Endodermal cell (in vitro differentiated cells): Measurements from ENCODE around the gene PCYT1A. TPM values are rescaled to one million over a fixed set of nuclear protein-coding genes. Genes with fewer than 3 reads are reported as not detected.
A peak's percentile ranks its signal among the peaks of the same experiment; 100 is the strongest.

Experiments
- DNase-seq: peaks from one replicate; pipeline ENCODE4 v3.0.0-alpha.2; 2017
- H3K27ac ChIP-seq: 2 replicates; pipeline ENCODE4 v1.5.1; 2013; ENCODE audit warnings: mild to moderate bottlenecking, low read depth, low read length, moderate library complexity
- H3K27me3 ChIP-seq: 2 replicates; pipeline ENCODE4 v1.6.1; 2013; ENCODE audit warnings: mild to moderate bottlenecking, low read length, moderate library complexity; ENCODE audit not compliant: insufficient read depth, control insufficient read depth, poor library complexity, severe bottlenecking
- H3K36me3 ChIP-seq: 2 replicates; pipeline ENCODE4 v1.7.0; 2013; ENCODE audit warnings: mild to moderate bottlenecking, low read length, moderate library complexity; ENCODE audit not compliant: control insufficient read depth, insufficient read depth
- H3K4me1 ChIP-seq: one replicate; pipeline ENCODE4 v1.7.0; 2013; ENCODE audit warnings: low read length; ENCODE audit not compliant: control insufficient read depth, insufficient read depth
- H3K4me3 ChIP-seq: 2 replicates; pipeline ENCODE4 v1.5.1; 2013; ENCODE audit warnings: mild to moderate bottlenecking, low read length, moderate library complexity
- H3K9ac ChIP-seq: 2 replicates; pipeline ENCODE4 v1.6.1; 2013; ENCODE audit warnings: mild to moderate bottlenecking, low read length, moderate library complexity; ENCODE audit not compliant: poor library complexity, severe bottlenecking; ENCODE audit errors: extremely low read depth
- H3K9me3 ChIP-seq: 2 replicates; pipeline ENCODE4 v1.6.1; 2013; ENCODE audit warnings: mild to moderate bottlenecking, low read length, moderate library complexity; ENCODE audit not compliant: control insufficient read depth
- H3K27ac Mint-ChIP-seq: 2 replicates; pipeline ENCODE4 v1.8.0; 2020; ENCODE audit warnings: mixed read lengths
- H3K27me3 Mint-ChIP-seq: 2 replicates; pipeline ENCODE4 v1.8.0; 2021; ENCODE audit warnings: mild to moderate bottlenecking, mixed read lengths; ENCODE audit not compliant: insufficient read depth
- H3K36me3 Mint-ChIP-seq: 2 replicates; pipeline ENCODE4 v1.8.0; 2020; ENCODE audit warnings: low read depth, mixed read lengths
- H3K4me1 Mint-ChIP-seq: 2 replicates; pipeline ENCODE4 v1.8.0; 2020; ENCODE audit warnings: mixed read lengths
- H3K4me3 Mint-ChIP-seq: 2 replicates; pipeline ENCODE4 v1.8.0; 2020; ENCODE audit warnings: mild to moderate bottlenecking, moderate library complexity, mixed read lengths
- H3K9me3 Mint-ChIP-seq: 2 replicates; pipeline ENCODE4 v1.8.0; 2020; ENCODE audit warnings: mild to moderate bottlenecking, mixed read lengths
- WGBS, 2 experiments: methylation state at CpG; one replicate each; pipeline versions ENCODE4 v1.1.5 to v1.1.7; 2013; ENCODE audit warnings: missing lambda C conversion rate in 2 of 2, mixed read lengths in 1 of 2; ENCODE audit not compliant: insufficient coverage in 1 of 2, insufficient read length in 1 of 2; 5-methylcytosine and 5-hydroxymethylcytosine counted together
- total RNA-seq, 2 donors: library from RNA; stranded (reverse); fragmentation: NEBNext Ultra II Directional in 1 of 2; extraction: Animal tissue kit (Norgen Biotek cat#: 25700) in 1 of 2; gene quantifications; 2 replicates in 1 of 2; 3 replicates in 1 of 2; pipeline ENCODE4 v1.2.1, GENCODE V29; 2021
- TF ChIP-seq, protein P1 (sequence below): fragments of 200-600 bp; sonication (generic); conservative IDR thresholded peaks from 2 replicates; pipeline ENCODE4 v1.5.0; 2021; ENCODE audit warnings: antibody characterized with exemption, mild to moderate bottlenecking

The PCYT1A gene
- total RNA-seq, 2 donors from 2014 or later = 30.2 to 32.5 TPM

DNA sequence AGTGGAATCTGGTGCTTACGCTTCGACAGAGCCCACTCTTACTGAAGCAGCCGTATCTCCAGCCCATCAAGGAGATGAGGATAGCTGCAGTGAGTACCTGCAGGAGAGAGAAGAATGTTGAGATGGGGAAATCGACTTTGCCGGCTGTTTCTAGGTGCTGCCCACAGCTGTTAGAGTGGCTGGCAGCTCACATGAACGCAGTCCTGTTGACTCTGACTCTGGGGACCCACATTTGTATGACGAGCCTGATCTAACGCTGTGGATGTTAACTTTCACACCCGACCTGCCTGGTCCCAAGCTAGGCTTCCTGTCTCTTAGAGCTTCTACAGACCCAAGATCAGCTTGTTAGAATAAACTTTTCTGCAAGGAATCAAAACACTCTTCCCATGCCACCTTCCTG is 39.4 kb upstream of the PCYT1A start:
- Mint-ChIP-seq H3K27me3 (no peaks in the 10 kb centered on the region), H3K9me3 (no peaks in the 10 kb centered on the region), H3K4me3 (no peak overlapping the region), H3K27ac (no peak overlapping the region), H3K4me1 (peaks cover 5% of the 10 kb centered on the region), H3K36me3 (no peaks in the 10 kb centered on the region)
- no peaks in the 10 kb centered on the region for H3K27me3 ChIP-seq
- no peak overlapping the region for H3K27ac ChIP-seq
- no peaks in the 10 kb centered on the region for H3K4me1 ChIP-seq
- DNase-seq = no peak
- no peak overlapping the region for H3K9ac ChIP-seq
- no peaks in the 10 kb centered on the region for H3K9me3 ChIP-seq
- H3K4me3 ChIP-seq = no peak overlapping the region
- TF ChIP-seq, protein P1, sequence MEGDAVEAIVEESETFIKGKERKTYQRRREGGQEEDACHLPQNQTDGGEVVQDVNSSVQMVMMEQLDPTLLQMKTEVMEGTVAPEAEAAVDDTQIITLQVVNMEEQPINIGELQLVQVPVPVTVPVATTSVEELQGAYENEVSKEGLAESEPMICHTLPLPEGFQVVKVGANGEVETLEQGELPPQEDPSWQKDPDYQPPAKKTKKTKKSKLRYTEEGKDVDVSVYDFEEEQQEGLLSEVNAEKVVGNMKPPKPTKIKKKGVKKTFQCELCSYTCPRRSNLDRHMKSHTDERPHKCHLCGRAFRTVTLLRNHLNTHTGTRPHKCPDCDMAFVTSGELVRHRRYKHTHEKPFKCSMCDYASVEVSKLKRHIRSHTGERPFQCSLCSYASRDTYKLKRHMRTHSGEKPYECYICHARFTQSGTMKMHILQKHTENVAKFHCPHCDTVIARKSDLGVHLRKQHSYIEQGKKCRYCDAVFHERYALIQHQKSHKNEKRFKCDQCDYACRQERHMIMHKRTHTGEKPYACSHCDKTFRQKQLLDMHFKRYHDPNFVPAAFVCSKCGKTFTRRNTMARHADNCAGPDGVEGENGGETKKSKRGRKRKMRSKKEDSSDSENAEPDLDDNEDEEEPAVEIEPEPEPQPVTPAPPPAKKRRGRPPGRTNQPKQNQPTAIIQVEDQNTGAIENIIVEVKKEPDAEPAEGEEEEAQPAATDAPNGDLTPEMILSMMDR = no peak
- H3K36me3 ChIP-seq = no peaks in the 10 kb centered on the region
- 76 to 77% methylated on average over 9 of the region's 9 CpGs for WGBS, 2 experiments

DNA sequence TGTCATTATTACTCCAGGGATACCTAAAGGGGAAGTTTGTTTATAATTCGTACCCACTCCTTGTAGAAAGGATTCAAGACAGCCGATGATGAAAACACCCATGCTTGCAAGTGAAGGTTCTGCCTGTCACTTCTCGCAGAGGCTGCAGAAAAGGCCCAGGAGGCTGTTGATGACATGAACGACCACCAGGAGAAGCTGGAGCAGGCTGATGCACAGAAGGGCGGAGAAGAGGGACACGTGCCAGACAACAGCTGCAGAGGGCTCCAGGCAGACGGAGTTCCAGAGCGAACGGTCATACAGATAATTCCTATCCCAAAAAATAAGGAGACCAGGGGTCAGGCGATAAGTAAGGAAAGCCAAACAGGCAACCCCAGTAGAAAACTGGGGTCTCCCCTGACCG is 36.2 kb upstream of the PCYT1A start:
- Histone ChIP-seq H3K9ac (no peak overlapping the region), H3K27me3 (no peaks in the 10 kb centered on the region), H3K4me3 (no peak overlapping the region), H3K9me3 (no peaks in the 10 kb centered on the region), H3K4me1 (no peaks in the 10 kb centered on the region), H3K27ac (no peak overlapping the region), H3K36me3 (no peaks in the 10 kb centered on the region)
- Mint-ChIP-seq H3K9me3 (no peaks in the 10 kb centered on the region), H3K4me3 (no peak overlapping the region), H3K36me3 (no peaks in the 10 kb centered on the region), H3K27me3 (no peaks in the 10 kb centered on the region), H3K27ac (no peak overlapping the region), H3K4me1 (peaks cover 5% of the 10 kb centered on the region)
- DNase-seq = peak; percentile 83
- TF ChIP-seq, protein P1 = peak; percentile 69
- WGBS, 2 experiments = 67 to 85% methylated on average over 11 of the region's 11 CpGs

DNA sequence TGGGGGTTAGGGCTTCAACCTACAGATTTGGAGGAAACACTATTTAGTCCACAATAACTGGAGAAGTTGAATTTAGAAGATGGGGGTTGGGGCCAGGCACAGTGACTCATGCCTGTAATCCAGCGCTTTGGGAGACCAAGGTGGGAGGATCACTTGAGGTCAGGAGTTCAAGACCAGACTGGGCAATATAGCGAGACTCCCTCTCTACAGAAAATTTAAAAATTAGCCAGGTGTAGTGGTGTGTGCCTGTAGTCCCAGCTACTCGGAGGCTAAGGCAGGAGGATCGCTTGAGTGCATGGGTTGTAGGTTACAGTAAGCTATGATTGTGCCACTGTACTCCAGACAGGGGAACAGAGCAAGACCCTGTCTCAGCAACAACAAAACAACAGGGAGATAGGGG is 35.5 kb upstream of the PCYT1A start:
- H3K4me3 ChIP-seq = no peak overlapping the region
- no peaks in the 10 kb centered on the region for H3K9me3 Mint-ChIP-seq
- no peak overlapping the region for H3K27ac ChIP-seq
- H3K4me3 Mint-ChIP-seq = no peak overlapping the region
- DNase-seq = no peak
- H3K36me3 Mint-ChIP-seq = no peaks in the 10 kb centered on the region
- H3K36me3 ChIP-seq = no peaks in the 10 kb centered on the region
- no peak overlapping the region for H3K27ac Mint-ChIP-seq
- H3K9me3 ChIP-seq = no peaks in the 10 kb centered on the region
- 93 to 95% methylated on average over 4 of the region's 4 CpGs for WGBS, 2 experiments
- H3K9ac ChIP-seq = no peak overlapping the region
- TF ChIP-seq, protein P1 = no peak
- H3K4me1 ChIP-seq = no peaks in the 10 kb centered on the region
- H3K4me1 Mint-ChIP-seq = peaks cover 5% of the 10 kb centered on the region
- H3K27me3 Mint-ChIP-seq = no peaks in the 10 kb centered on the region
- H3K27me3 ChIP-seq = no peaks in the 10 kb centered on the region
